GM12874 (cell line): ENCODE data around the gene IGFBP1.

Experiments
- CTCF ChIP-seq: IDR thresholded peaks from 2 replicates; pipeline ENCODE4 v1.5.1; 2011; ENCODE audit warnings: low read depth, mild to moderate bottlenecking, control low read depth, low read length, moderate library complexity; ENCODE audit not compliant: insufficient read depth

IGFBP1 gene

GRCh38 chr7:45881759-45882464 is 6.4 kb upstream of the IGFBP1 start:
- TF ChIP-seq CTCF, result no peak

GRCh38 chr7:45882465-45882810 is 5.8 kb upstream of the IGFBP1 start:
- TF ChIP-seq CTCF, result no peak

- TF ChIP-seq CTCF, result no peak
Observed at GRCh38 chr7:45884136-45884535, 4.2 kb upstream of the IGFBP1 start.

GRCh38 chr7:45885264-45885882 is 2.9 kb upstream of the IGFBP1 start:
- TF ChIP-seq CTCF, result no peak

GRCh38 chr7:45886931-45887667 is 1.2 kb upstream of the IGFBP1 start:
- no peak for TF ChIP-seq CTCF

GRCh38 chr7:45888993-45889366 is 692 bp downstream of the IGFBP1 start:
- TF ChIP-seq CTCF, result no peak

- TF ChIP-seq CTCF, result no peak
Observed at GRCh38 chr7:45889367-45890067, 1.2 kb downstream of the IGFBP1 start.
